IMR-90 (cell line): ENCODE data around the gene IGFBP5. TPM values are rescaled to one million over a fixed set of nuclear protein-coding genes. Genes with fewer than 3 reads are reported as not detected.

Source experiments
- ATAC-seq: fragments of 200-7000 bp; cut with Tn5 transposase; 2 replicates; pipeline ENCODE4 v1.9.1; 2020; ENCODE audit warnings: low read depth, mild to moderate bottlenecking, moderate library complexity
- BruUV-seq: library from RNA; stranded (reverse); fragments of 400-500 nt; replicated peaks from 2 replicates; lab custom pipeline; 2021; lab: Mats Ljungman, UMichigan
- CTCF ChIA-PET: fragments of 300-600 bp; formaldehyde crosslinking; extraction: SDS; loops from one replicate; lab custom pipeline; 2021; ENCODE audit warnings: antibody characterized with exemption; lab: Yijun Ruan, JAX
- POLR2A ChIA-PET: fragments of 300-600 bp; sonication (Branson Sonifier 250); formaldehyde crosslinking; loops from one replicate; lab custom pipeline; 2022; ENCODE audit warnings: antibody characterized with exemption; ENCODE audit not compliant: unreplicated experiment; lab: Charles Lee
- DNase-seq: peaks from one replicate; pipeline ENCODE4 v3.0.0; 2013
- H2AFZ ChIP-seq: replicated peaks from 2 replicates; pipeline ENCODE3; 2013; ENCODE audit warnings: low read length, mild to moderate bottlenecking; ENCODE audit not compliant: poor library complexity
- H2AK5ac ChIP-seq: 2 replicates; pipeline ENCODE4 v1.6.1; 2013; ENCODE audit warnings: low read depth, low read length, inconsistent platforms
- H2AK9ac ChIP-seq: replicated peaks from 2 replicates; pipeline ENCODE3; 2013; ENCODE audit warnings: mild to moderate bottlenecking, low read depth, low read length, moderate library complexity; ENCODE audit not compliant: poor library complexity
- H2BK120ac ChIP-seq: 2 replicates; pipeline ENCODE4 v1.6.1; 2013; ENCODE audit warnings: low read depth, low read length, inconsistent platforms
- H2BK15ac ChIP-seq: 3 replicates; pipeline ENCODE4 v1.6.1; 2013; ENCODE audit warnings: low read depth, low read length, inconsistent platforms
- H2BK20ac ChIP-seq: 2 replicates; pipeline ENCODE4 v1.6.1; 2013; ENCODE audit warnings: low read depth, mild to moderate bottlenecking, inconsistent platforms, low read length, moderate library complexity
- H2BK5ac ChIP-seq: 2 replicates; pipeline ENCODE4 v1.6.1; 2013; ENCODE audit warnings: mild to moderate bottlenecking, low read depth, low read length, inconsistent platforms; ENCODE audit not compliant: poor library complexity, severe bottlenecking
- H3K14ac ChIP-seq: replicated peaks from 2 replicates; pipeline ENCODE4 v1.6.1; 2013; ENCODE audit warnings: low read depth, low read length, inconsistent platforms
- H3K18ac ChIP-seq: 2 replicates; pipeline ENCODE4 v1.6.1; 2013; ENCODE audit warnings: low read depth, low read length, control low read depth
- H3K23ac ChIP-seq: 2 replicates; pipeline ENCODE4 v1.6.1; 2013; ENCODE audit warnings: low read depth, low read length, inconsistent platforms
- H3K27ac ChIP-seq: 2 replicates; pipeline ENCODE4 v1.5.1; 2013; ENCODE audit warnings: mild to moderate bottlenecking, control low read depth, low read length; ENCODE audit not compliant: insufficient read depth
- H3K27me3 ChIP-seq: 2 replicates; pipeline ENCODE4 v1.6.1; 2013; ENCODE audit warnings: low read length; ENCODE audit not compliant: control insufficient read depth, insufficient read depth
- H3K36me3 ChIP-seq: 2 replicates; pipeline ENCODE4 v1.6.1; 2013; ENCODE audit warnings: low read length, mixed read lengths; ENCODE audit not compliant: control insufficient read depth, insufficient read depth
- H3K4ac ChIP-seq: 2 replicates; pipeline ENCODE4 v1.6.1; 2013; ENCODE audit warnings: low read depth, low read length, inconsistent platforms
- H3K4me1 ChIP-seq: 2 replicates; pipeline ENCODE4 v1.6.1; 2013; ENCODE audit warnings: low read length, mixed read lengths; ENCODE audit not compliant: control insufficient read depth, insufficient read depth
- H3K4me2 ChIP-seq: 2 replicates; pipeline ENCODE4 v1.6.1; 2013; ENCODE audit warnings: low read depth, mild to moderate bottlenecking, control low read depth, low read length, moderate library complexity
- H3K4me3 ChIP-seq: 2 replicates; pipeline ENCODE4 v1.5.1; 2013; ENCODE audit warnings: low read depth, mild to moderate bottlenecking, control low read depth, low read length, moderate library complexity; ENCODE audit not compliant: insufficient read depth
- H3K56ac ChIP-seq: 2 replicates; pipeline ENCODE4 v1.6.1; 2013; ENCODE audit warnings: low read length, inconsistent platforms; ENCODE audit not compliant: insufficient read depth; ENCODE audit errors: extremely low read depth
- H3K79me1 ChIP-seq, 2 experiments: 2 replicates each; pipeline ENCODE4 v1.6.1; 2013; ENCODE audit warnings: low read length in 2 of 2, inconsistent platforms in 1 of 2, low read depth in 1 of 2
- H3K9ac ChIP-seq: 2 replicates; pipeline ENCODE4 v1.6.1; 2013; ENCODE audit warnings: low read depth, low read length, control low read depth
- H3K9me1 ChIP-seq: 2 replicates; pipeline ENCODE4 v1.6.1; 2013; ENCODE audit warnings: low read length, inconsistent platforms; ENCODE audit not compliant: insufficient read depth
- H3K9me3 ChIP-seq: 2 replicates; pipeline ENCODE4 v1.6.1; 2013; ENCODE audit warnings: low read length; ENCODE audit not compliant: control insufficient read depth, insufficient read depth
- H4K20me1 ChIP-seq: 2 replicates; pipeline ENCODE4 v1.6.1; 2013; ENCODE audit warnings: low read length, inconsistent platforms; ENCODE audit not compliant: insufficient read depth
- H4K5ac ChIP-seq: 2 replicates; pipeline ENCODE4 v1.6.1; 2013; ENCODE audit warnings: mild to moderate bottlenecking, low read depth, low read length, control low read depth
- H4K8ac ChIP-seq, 2 experiments: 2 replicates each; pipeline ENCODE4 v1.6.1; 2013; ENCODE audit warnings: low read depth in 2 of 2, low read length in 2 of 2, control low read depth in 1 of 2, inconsistent platforms in 1 of 2
- H4K91ac ChIP-seq: 2 replicates; pipeline ENCODE4 v1.6.1; 2013; ENCODE audit warnings: low read depth, low read length, inconsistent platforms; ENCODE audit not compliant: insufficient read depth
- MAFK ChIP-seq: IDR thresholded peaks from 2 replicates; pipeline ENCODE4 v1.6.1; 2012; ENCODE audit warnings: low read depth, low read length, improper control_type of control experiment
- MXI1 ChIP-seq: IDR thresholded peaks from 2 replicates; pipeline ENCODE4 v1.6.1; 2012; ENCODE audit warnings: low read depth, mild to moderate bottlenecking, low read length, moderate library complexity, borderline replicate concordance
- NFE2L2 ChIP-seq: fragments of 150-350 bp; IDR thresholded peaks from 2 replicates; pipeline ENCODE4 v1.6.1; 2016; ENCODE audit warnings: low read depth, mild to moderate bottlenecking, low read length
- POLR2A ChIP-seq: IDR thresholded peaks from 2 replicates; pipeline ENCODE4 v1.6.1; 2012; ENCODE audit warnings: mild to moderate bottlenecking, low read depth, low read length
- RAD21 ChIP-seq: IDR thresholded peaks from 2 replicates; pipeline ENCODE4 v1.6.1; 2012; ENCODE audit warnings: low read length, improper control_type of control experiment
- SMC3 ChIP-seq: fragments of 150-350 bp; IDR thresholded peaks from 2 replicates; pipeline ENCODE4 v1.6.1; 2016; ENCODE audit warnings: low read depth, mild to moderate bottlenecking, antibody characterized with exemption, low read length, moderate library complexity
- WGBS, 2 experiments: methylation state at CpG; one replicate each; pipeline versions ENCODE4 v1.1.5 to v1.1.7; 2013; ENCODE audit warnings: missing lambda C conversion rate in 2 of 2; ENCODE audit not compliant: insufficient read length in 1 of 2; ENCODE audit errors: extremely low coverage in 2 of 2; 5-methylcytosine and 5-hydroxymethylcytosine counted together
- dilution Hi-C: fragments of 300-500 bp; cut with HindIII; formaldehyde crosslinking; loops from one replicate; pipeline ENCODE4 v1.14.3; 2018; ENCODE audit warnings: low sequenced_read_pairs; ENCODE audit not compliant: unreplicated experiment
- in situ Hi-C: fragments of 300-500 bp; cut with MboI; formaldehyde crosslinking; loops from 3 replicates; pipeline ENCODE4 v1.14.3; 2019; ENCODE audit warnings: low sequenced_read_pairs, inconsistent platforms, mixed read lengths
- intact Hi-C: fragments of 100-400 bp; cut with micrococcal nuclease; formaldehyde crosslinking; loops from 2 replicates; pipeline ENCODE4 v1.10.0; 2022
- polyA plus RNA-seq, 3 experiments: library from polyadenylated mRNA; depleted of rRNA; stranded (reverse); fragments of >200 nt; gene quantifications; 2 replicates each; pipeline ENCODE4 v1.2.3, GENCODE V29; 2012; ENCODE audit warnings: low replicate concordance in 1 of 3
- total RNA-seq: library from RNA; depleted of rRNA; stranded (reverse); fragments of >200 nt; gene quantifications from 2 replicates; pipeline ENCODE4 v1.2.3, GENCODE V29; 2012
- TF ChIP-seq, protein P1 (sequence below): conservative IDR thresholded peaks from 2 replicates; pipeline ENCODE4 v1.5.1; 2012; ENCODE audit warnings: mild to moderate bottlenecking, low read depth, low read length, improper control_type of control experiment

Gene IGFBP5
- total and polyA plus RNA-seq, 2 of the 4 experiments (the other 2 are of a cell fraction): 392 to 1,339 TPM

DNA sequence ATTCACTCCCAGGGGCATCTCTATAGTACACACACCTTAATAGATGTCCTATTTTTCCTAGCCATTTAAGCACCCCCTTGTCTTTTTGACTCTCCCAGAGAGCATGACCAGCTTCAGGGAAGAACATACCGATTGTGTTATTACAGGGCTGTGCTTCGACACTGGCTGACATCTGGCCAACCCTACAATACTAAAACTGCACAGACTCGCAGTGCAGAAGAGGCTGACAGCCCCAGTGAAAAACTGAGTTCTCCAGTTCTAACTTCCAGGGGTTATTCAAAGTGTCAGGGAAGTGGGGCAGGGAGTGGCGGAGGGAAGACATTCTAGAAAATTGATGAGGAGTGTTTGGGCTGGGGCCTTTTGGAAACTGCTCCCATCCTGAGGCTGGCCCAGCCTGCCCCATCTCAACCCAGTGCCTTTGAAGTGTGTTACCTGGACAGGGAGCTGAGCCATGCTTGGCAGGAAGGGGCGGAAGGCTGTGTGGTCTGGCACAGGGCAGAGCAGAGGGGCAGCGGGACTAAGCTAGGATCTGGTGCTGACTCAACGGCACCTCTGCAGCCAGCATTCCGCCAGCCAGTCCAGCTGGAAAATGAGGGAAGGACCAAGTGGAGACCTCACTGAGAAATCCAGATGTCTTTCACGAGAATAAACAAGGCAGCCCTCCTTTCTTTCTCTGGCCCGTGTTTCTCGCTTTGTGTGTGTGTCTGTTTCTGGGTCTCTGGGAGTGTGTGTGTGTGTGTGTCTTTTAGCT lies 15.4 kb upstream of the IGFBP5 start:
- Histone ChIP-seq H3K56ac (no peak overlapping the region), H3K9ac (peak overlapping the region; percentile 12; the same call in 1 of the 2 replicates), H2BK5ac (no peak overlapping the region), H2AK5ac (peak overlapping the region; percentile 57; the same call in 1 of the 2 replicates), H3K36me3 (no peaks in the 10 kb centered on the region), H3K79me1 (no peaks in the 10 kb centered on the region), H3K4ac (peak overlapping the region; percentile 53; the same call in 1 of the 2 replicates), H3K9me3 (peaks cover 2% of the 10 kb centered on the region; the same call in 1 of the 2 replicates), H3K23ac (peak overlapping the region; percentile 1; the same call in 1 of the 2 replicates), H2BK120ac (peak overlapping the region; percentile 48; the same call in 1 of the 2 replicates), H2BK15ac (peak overlapping the region; percentile 68; the same call in 1 of the 3 replicates), H2BK20ac (peak overlapping the region; percentile 46; the same call in 1 of the 2 replicates), H3K9me1 (peaks cover 6% of the 10 kb centered on the region; the same call in 1 of the 2 replicates), H3K18ac (peak overlapping the region; percentile 21; the same call in 1 of the 2 replicates), H3K27me3 (no peaks in the 10 kb centered on the region), H3K14ac (peak overlapping the region; percentile 17; the same call in 1 of the 2 replicates), H4K5ac (peak overlapping the region; percentile 40; the same call in 1 of the 2 replicates), H3K4me1 (peaks cover 19% of the 10 kb centered on the region), H4K20me1 (no peaks in the 10 kb centered on the region), H3K4me3 (no peak overlapping the region), H2AFZ (peak overlapping the region; percentile 38), H3K27ac (peak overlapping the region; percentile 67), H4K8ac (peak overlapping the region in 1 of 2 experiments; percentile 27; a peak in 1 of 4 replicates), H2AK9ac (no peak overlapping the region), H4K91ac (peak overlapping the region; percentile 32; the same call in 1 of the 2 replicates), H3K4me2 (no peak overlapping the region; the same call in 1 of the 2 replicates)
- in situ Hi-C loops: no loop called here
- ChIA-PET POLR2A (interaction anchor here (0.5 to 0.9 kb wide), 2 partner anchors 17 to 34 kb away, joined by 3 read pairs; no protein-coding TSS in a partner anchor), CTCF (no interaction called here)
- DNase-seq (peak; percentile 69), ATAC-seq (peak; percentile 51)
- TF ChIP-seq NFE2L2: no peak
- no peak for TF ChIP-seq POLR2A
- TF ChIP-seq SMC3: no peak
- TF ChIP-seq, protein P1, sequence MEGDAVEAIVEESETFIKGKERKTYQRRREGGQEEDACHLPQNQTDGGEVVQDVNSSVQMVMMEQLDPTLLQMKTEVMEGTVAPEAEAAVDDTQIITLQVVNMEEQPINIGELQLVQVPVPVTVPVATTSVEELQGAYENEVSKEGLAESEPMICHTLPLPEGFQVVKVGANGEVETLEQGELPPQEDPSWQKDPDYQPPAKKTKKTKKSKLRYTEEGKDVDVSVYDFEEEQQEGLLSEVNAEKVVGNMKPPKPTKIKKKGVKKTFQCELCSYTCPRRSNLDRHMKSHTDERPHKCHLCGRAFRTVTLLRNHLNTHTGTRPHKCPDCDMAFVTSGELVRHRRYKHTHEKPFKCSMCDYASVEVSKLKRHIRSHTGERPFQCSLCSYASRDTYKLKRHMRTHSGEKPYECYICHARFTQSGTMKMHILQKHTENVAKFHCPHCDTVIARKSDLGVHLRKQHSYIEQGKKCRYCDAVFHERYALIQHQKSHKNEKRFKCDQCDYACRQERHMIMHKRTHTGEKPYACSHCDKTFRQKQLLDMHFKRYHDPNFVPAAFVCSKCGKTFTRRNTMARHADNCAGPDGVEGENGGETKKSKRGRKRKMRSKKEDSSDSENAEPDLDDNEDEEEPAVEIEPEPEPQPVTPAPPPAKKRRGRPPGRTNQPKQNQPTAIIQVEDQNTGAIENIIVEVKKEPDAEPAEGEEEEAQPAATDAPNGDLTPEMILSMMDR: no peak
- TF ChIP-seq MAFK: no peak
- no peak for TF ChIP-seq RAD21
- TF ChIP-seq MXI1: no peak
- no CpG with 5 or more reads among the region's 11 CpGs for WGBS, 2 experiments
- no TSS peak for BruUV-seq
- dilution Hi-C loops: no loop called here
- intact Hi-C loops: no loop called here
